ENCODE results near the gene NCKIPSD. TPM values are rescaled to one million over a fixed set of nuclear protein-coding genes. Genes with fewer than 3 reads are reported as not detected.
A peak's percentile ranks its signal among the peaks of the same experiment; 100 is the strongest.

The NCKIPSD gene
- total RNA-seq, 1 donor from 2014 or later: 45.9 TPM

GRCh38 chr3:48656841-48657281 is 28.9 kb downstream of the NCKIPSD start:
- peak overlapping the region; percentile 61 for H3K27ac ChIP-seq
- H3K27me3 ChIP-seq: no peaks in the 10 kb centered on the region
- H3K36me3 ChIP-seq: no peaks in the 10 kb centered on the region
- no peaks in the 10 kb centered on the region for H3K9me3 ChIP-seq
- H3K4me3 ChIP-seq: peak overlapping the region; percentile 58 to 73
- no peak for DNase-seq (ENCODE audit: extremely low spot score in 2 of 2)
- H3K4me1 ChIP-seq: peaks cover 18% of the 10 kb centered on the region
- intact Hi-C loops (cut with DNase I): no loop called here
- TF ChIP-seq POLR2A (IDR thresholded peaks at IDR 0.05): no peak
- no peak for TF ChIP-seq POLR2AphosphoS5 (IDR thresholded peaks at IDR 0.05; ENCODE audit: insufficient read depth in 1 of 2, low read depth in 1 of 2)

- TF ChIP-seq POLR2AphosphoS5 (IDR thresholded peaks at IDR 0.05; ENCODE audit: insufficient read depth in 1 of 2, low read depth in 1 of 2) (peak in 1 of 2 donors; percentile 50), POLR2A (IDR thresholded peaks at IDR 0.05) (no peak), CTCF (IDR thresholded peaks at IDR 0.05) (peak; percentile 23 to 60 (median 58))
- Histone ChIP-seq H3K9me3 (no peaks in the 10 kb centered on the region), H3K4me3 (peak overlapping the region; percentile 58 to 73), H3K27me3 (no peaks in the 10 kb centered on the region), H3K36me3 (no peaks in the 10 kb centered on the region), H3K4me1 (peaks cover 18% of the 10 kb centered on the region), H3K27ac (peak overlapping the region; percentile 61)
- DNase-seq (ENCODE audit: extremely low spot score in 2 of 2): no peak
- intact Hi-C loops (cut with DNase I): no loop called here
Measured at GRCh38 chr3:48656061-48656840, 29.5 kb downstream of the NCKIPSD start.

GRCh38 chr3:48655606-48656005 is 30.1 kb downstream of the NCKIPSD start:
- H3K27me3 ChIP-seq: no peaks in the 10 kb centered on the region
- no peak for DNase-seq (ENCODE audit: extremely low spot score in 2 of 2)
- TF ChIP-seq CTCF (IDR thresholded peaks at IDR 0.05): no peak
- TF ChIP-seq POLR2AphosphoS5 (IDR thresholded peaks at IDR 0.05; ENCODE audit: insufficient read depth in 1 of 2, low read depth in 1 of 2): no peak
- H3K4me3 ChIP-seq: peak overlapping the region; percentile 58 to 73
- peaks cover 18% of the 10 kb centered on the region for H3K4me1 ChIP-seq
- H3K36me3 ChIP-seq: no peaks in the 10 kb centered on the region
- no peaks in the 10 kb centered on the region for H3K9me3 ChIP-seq
- peak overlapping the region; percentile 61 for H3K27ac ChIP-seq
- intact Hi-C loops (cut with DNase I): no loop called here

GRCh38 chr3:48655063-48655462 is 30.7 kb downstream of the NCKIPSD start:
- Histone ChIP-seq H3K36me3 (no peaks in the 10 kb centered on the region), H3K27me3 (no peaks in the 10 kb centered on the region), H3K27ac (no peak overlapping the region), H3K9me3 (no peaks in the 10 kb centered on the region), H3K4me1 (peaks cover 18% of the 10 kb centered on the region), H3K4me3 (no peak overlapping the region)
- intact Hi-C loops (cut with DNase I): no loop called here
- no peak for TF ChIP-seq POLR2A (IDR thresholded peaks at IDR 0.05)
- TF ChIP-seq POLR2AphosphoS5 (IDR thresholded peaks at IDR 0.05; ENCODE audit: insufficient read depth in 1 of 2, low read depth in 1 of 2): no peak
- no peak for TF ChIP-seq CTCF (IDR thresholded peaks at IDR 0.05)
- no peak for DNase-seq (ENCODE audit: extremely low spot score in 2 of 2)

GRCh38 chr3:48652923-48653715 is 32.6 kb downstream of the NCKIPSD start:
- TF ChIP-seq CTCF (IDR thresholded peaks at IDR 0.05): no peak
- no peak for TF ChIP-seq POLR2A (IDR thresholded peaks at IDR 0.05)
- no peak for TF ChIP-seq POLR2AphosphoS5 (IDR thresholded peaks at IDR 0.05; ENCODE audit: insufficient read depth in 1 of 2, low read depth in 1 of 2)
- no peak overlapping the region for H3K4me3 ChIP-seq
- no peak for DNase-seq (ENCODE audit: extremely low spot score in 2 of 2)
- intact Hi-C loops (cut with DNase I): no loop called here
- H3K27me3 ChIP-seq: no peaks in the 10 kb centered on the region
- no peaks in the 10 kb centered on the region for H3K36me3 ChIP-seq
- no peak overlapping the region for H3K27ac ChIP-seq
- no peaks in the 10 kb centered on the region for H3K9me3 ChIP-seq
- H3K4me1 ChIP-seq: peaks cover 18% of the 10 kb centered on the region
